ENCODE data around the gene ARHGAP5. TPM values are rescaled to one million over a fixed set of nuclear protein-coding genes. Genes with fewer than 3 reads are reported as not detected.

ARHGAP5 gene
- total and polyA plus RNA-seq, 2 donors (not counting 3 experiments of a cell fraction or from before 2014, with no cell fraction given): 4.3 to 36.2 TPM

DNA sequence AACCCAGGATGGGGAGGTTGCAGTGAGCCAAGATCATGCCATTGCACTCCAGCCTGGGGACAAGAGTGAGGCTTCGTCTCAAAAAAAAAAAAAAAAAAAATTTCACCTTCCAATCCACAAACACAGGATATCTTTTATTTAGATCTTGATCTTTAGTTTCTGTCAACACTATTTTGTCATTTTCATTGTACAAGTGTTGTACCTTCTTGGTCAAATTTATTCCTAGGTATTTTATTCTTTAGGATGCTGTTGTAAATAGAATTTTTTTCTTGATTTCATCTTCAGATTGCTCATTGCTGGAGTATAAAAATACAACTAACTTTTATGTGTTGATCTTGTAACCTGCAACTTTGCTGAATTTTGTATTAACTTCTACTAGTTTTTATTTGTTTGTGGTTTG lies 60.8 kb downstream of the ARHGAP5 start:
- DNase-seq (ENCODE audit: low read depth, low spot score): no peak
- H3K9ac ChIP-seq (replicated peaks; ENCODE audit: extremely low read depth, insufficient read depth, low read length): no peak overlapping the region
- H4K20me1 ChIP-seq (replicated peaks; ENCODE audit: control insufficient read depth, extremely low read depth, insufficient read depth, low read length): peaks cover 2% of the 10 kb centered on the region
- H3K4me2 ChIP-seq (ENCODE audit: insufficient read depth, low read length): no peak overlapping the region
- peaks cover 3% of the 10 kb centered on the region for H3K79me2 ChIP-seq (ENCODE audit: control insufficient read depth, insufficient read depth, low read length)
- H3K9me1 ChIP-seq (replicated peaks; ENCODE audit: control insufficient read depth, extremely low read depth, insufficient read depth, low read length): peaks cover 2% of the 10 kb centered on the region
- FAIRE-seq: no peak
- dilution Hi-C loops (cut with MboI; ENCODE audit: extremely low pct_ligation_motif_present, low sequenced_read_pairs): no loop called here
- CTCF ChIA-PET: no interaction called here
- H2AFZ ChIP-seq (ENCODE audit: low read depth, low read length): no peak overlapping the region
- H3K27me3 ChIP-seq (ENCODE audit: control insufficient read depth in 2 of 2, insufficient read depth in 2 of 2, low read length in 2 of 2): no peaks in the 10 kb centered on the region
- H3K27ac ChIP-seq (ENCODE audit: insufficient read depth, low read depth, low read length): no peak overlapping the region
- no peaks in the 10 kb centered on the region for H3K9me3 ChIP-seq (replicated peaks; ENCODE audit: control insufficient read depth, insufficient read depth, low read length)
- TF ChIP-seq JUN (IDR thresholded peaks at IDR 0.05; ENCODE audit: borderline replicate concordance, insufficient read depth, insufficient read length, low read depth) (no peak), FOS (IDR thresholded peaks at IDR 0.05; ENCODE audit: borderline replicate concordance, insufficient read depth, low read length) (no peak), EZH2 (IDR thresholded peaks at IDR 0.05; ENCODE audit: borderline replicate concordance, low read depth, low read length, severe bottlenecking) (no peak), POLR2AphosphoS5 (IDR thresholded peaks at IDR 0.05; ENCODE audit: insufficient read depth, low read depth, low read length) (no peak), MAX (IDR thresholded peaks at IDR 0.05; ENCODE audit: insufficient read depth, insufficient read length) (no peak)
- TF ChIP-seq, protein P1, sequence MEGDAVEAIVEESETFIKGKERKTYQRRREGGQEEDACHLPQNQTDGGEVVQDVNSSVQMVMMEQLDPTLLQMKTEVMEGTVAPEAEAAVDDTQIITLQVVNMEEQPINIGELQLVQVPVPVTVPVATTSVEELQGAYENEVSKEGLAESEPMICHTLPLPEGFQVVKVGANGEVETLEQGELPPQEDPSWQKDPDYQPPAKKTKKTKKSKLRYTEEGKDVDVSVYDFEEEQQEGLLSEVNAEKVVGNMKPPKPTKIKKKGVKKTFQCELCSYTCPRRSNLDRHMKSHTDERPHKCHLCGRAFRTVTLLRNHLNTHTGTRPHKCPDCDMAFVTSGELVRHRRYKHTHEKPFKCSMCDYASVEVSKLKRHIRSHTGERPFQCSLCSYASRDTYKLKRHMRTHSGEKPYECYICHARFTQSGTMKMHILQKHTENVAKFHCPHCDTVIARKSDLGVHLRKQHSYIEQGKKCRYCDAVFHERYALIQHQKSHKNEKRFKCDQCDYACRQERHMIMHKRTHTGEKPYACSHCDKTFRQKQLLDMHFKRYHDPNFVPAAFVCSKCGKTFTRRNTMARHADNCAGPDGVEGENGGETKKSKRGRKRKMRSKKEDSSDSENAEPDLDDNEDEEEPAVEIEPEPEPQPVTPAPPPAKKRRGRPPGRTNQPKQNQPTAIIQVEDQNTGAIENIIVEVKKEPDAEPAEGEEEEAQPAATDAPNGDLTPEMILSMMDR (IDR thresholded peaks at IDR 0.05; ENCODE audit: extremely low read depth in 1 of 2, insufficient read depth in 1 of 2, low read depth in 1 of 2, low read length in 2 of 2): no peak
- peaks cover 13% of the 10 kb centered on the region for H3K4me1 ChIP-seq (ENCODE audit: control insufficient read depth, extremely low read depth, insufficient read depth, low read length)
- H3K4me3 ChIP-seq (replicated peaks in 1 of 3; ENCODE audit: insufficient read depth in 1 of 3, low read depth in 1 of 3, low read length in 3 of 3): no peak overlapping the region
- intact Hi-C loops (cut with micrococcal nuclease): no loop called here
- POLR2A ChIA-PET: no interaction called here
- no peaks in the 10 kb centered on the region for H3K36me3 ChIP-seq (ENCODE audit: control insufficient read depth in 2 of 2, extremely low read depth in 1 of 2, insufficient read depth in 2 of 2, low read length in 2 of 2)
- BruUV-seq (replicated peaks): no TSS peak
